PC-3 (cell line): ENCODE measurements around the gene SMC1A. TPM values are rescaled to one million over a fixed set of nuclear protein-coding genes. Genes with fewer than 3 reads are reported as not detected.
A peak's percentile ranks its signal among the peaks of the same experiment; 100 is the strongest.

ENCODE experiments used
- ATAC-seq: fragments of 200-7000 bp; cut with Tn5 transposase; 2 replicates; pipeline ENCODE4 v1.9.1; 2020; ENCODE audit warnings: mild to moderate bottlenecking, moderate library complexity
- BruUV-seq: library from RNA; stranded (reverse); fragments of 400-500 nt; replicated peaks from 2 replicates; lab custom pipeline; 2021; lab: Mats Ljungman, UMichigan
- CTCF ChIA-PET: fragments of 300-600 bp; sonication (Branson Sonifier 250); formaldehyde crosslinking; loops from one replicate; lab custom pipeline; 2022; ENCODE audit warnings: antibody characterized with exemption; lab: Charles Lee
- POLR2A ChIA-PET: fragments of 300-600 bp; sonication (Branson Sonifier 250); formaldehyde crosslinking; loops from one replicate; lab custom pipeline; 2022; ENCODE audit warnings: antibody characterized with exemption; ENCODE audit not compliant: unreplicated experiment; lab: Charles Lee
- DNase-seq: peaks from one replicate; pipeline ENCODE4 v3.0.0-alpha.2; 2015
- H2AFZ ChIP-seq: fragments of 300-600 bp; sonication (generic); 2 replicates; pipeline ENCODE4 v1.6.0; 2016; ENCODE audit warnings: antibody characterized with exemption, low read length
- H3F3A ChIP-seq: fragments of 300-600 bp; sonication (generic); one replicate; pipeline ENCODE4 v1.6.0; 2017; ENCODE audit warnings: antibody characterized with exemption, low read length, control low read depth, mild to moderate bottlenecking; ENCODE audit not compliant: unreplicated experiment
- H3K27ac ChIP-seq: fragments of 300-600 bp; sonication (generic); 2 replicates; pipeline ENCODE4 v1.5.1; 2016; ENCODE audit warnings: mild to moderate bottlenecking, low read length
- H3K27me3 ChIP-seq: fragments of 300-600 bp; sonication (generic); 2 replicates; pipeline ENCODE4 v1.6.1; 2016; ENCODE audit warnings: low read length, mixed read lengths
- H3K36me3 ChIP-seq: fragments of 300-600 bp; sonication (generic); 2 replicates; pipeline ENCODE4 v1.6.1; 2016; ENCODE audit warnings: low read depth, mixed run types, low read length, mixed read lengths
- H3K4me1 ChIP-seq: fragments of 300-600 bp; sonication (generic); 2 replicates; pipeline ENCODE4 v1.5.1; 2016; ENCODE audit warnings: low read length; ENCODE audit not compliant: insufficient read depth
- H3K4me2 ChIP-seq: fragments of 300-600 bp; sonication (generic); 2 replicates; pipeline ENCODE4 v1.6.0; 2016; ENCODE audit warnings: low read length
- H3K4me3 ChIP-seq: fragments of 300-600 bp; sonication (generic); 2 replicates; pipeline ENCODE4 v1.5.1; 2016; ENCODE audit warnings: mild to moderate bottlenecking, low read length, mixed read lengths
- H3K79me2 ChIP-seq: fragments of 300-600 bp; sonication (generic); 2 replicates; pipeline ENCODE4 v1.6.1; 2017; ENCODE audit warnings: low read length, mixed read lengths
- H3K9ac ChIP-seq: fragments of 300-600 bp; sonication (generic); 2 replicates; pipeline ENCODE4 v1.6.0; 2016; ENCODE audit warnings: mild to moderate bottlenecking, low read length
- H3K9me2 ChIP-seq: fragments of 300-600 bp; sonication (generic); replicated peaks from 2 replicates; pipeline ENCODE4 v1.6.1; 2016; ENCODE audit warnings: mixed run types, low read length, mixed read lengths
- H3K9me3 ChIP-seq: fragments of 300-600 bp; sonication (generic); 2 replicates; pipeline ENCODE4 v1.6.1; 2016; ENCODE audit warnings: low read length, mixed read lengths
- H4K20me1 ChIP-seq: fragments of 300-600 bp; sonication (generic); 2 replicates; pipeline ENCODE4 v1.6.1; 2016; ENCODE audit warnings: low read length, mixed read lengths
- CTCF ChIP-seq: fragments of 300-600 bp; sonication (generic); conservative IDR thresholded peaks from 2 replicates; pipeline ENCODE4 v1.5.1; 2017; ENCODE audit warnings: antibody characterized with exemption, low read depth, mild to moderate bottlenecking, low read length
- EZH2 ChIP-seq: fragments of 300-600 bp; sonication (generic); IDR thresholded peaks from one replicate; pipeline ENCODE4 v1.6.1; 2017; ENCODE audit warnings: antibody characterized with exemption, mild to moderate bottlenecking, low read length; ENCODE audit not compliant: unreplicated experiment
- EZH2phosphoT487 ChIP-seq: fragments of 300-600 bp; sonication (generic); IDR thresholded peaks from 2 replicates; pipeline ENCODE4 v1.6.1; 2018; ENCODE audit warnings: mild to moderate bottlenecking, antibody characterized with exemption, low read length, borderline replicate concordance
- intact Hi-C: fragments of 100-400 bp; cut with micrococcal nuclease; formaldehyde crosslinking; loops from 2 replicates; pipeline ENCODE4 v1.9.0; 2023
- total RNA-seq: library from RNA; depleted of rRNA; stranded (reverse); fragments of >200 nt; gene quantifications from 2 replicates; pipeline ENCODE4 v1.2.3, GENCODE V29; 2014

The SMC1A gene
- total RNA-seq, 1 experiment from 2014 or later: 47.6 TPM

GRCh38 chrX:53442322-53442631, 19.8 kb upstream of the SMC1A start:
- Histone ChIP-seq H3K9me2 (no peaks in the 10 kb centered on the region), H3F3A (no peaks in the 10 kb centered on the region), H3K27ac (no peak overlapping the region), H2AFZ (peak overlapping the region; percentile 92), H3K27me3 (no peaks in the 10 kb centered on the region), H3K9ac (peak overlapping the region; percentile 76; the same call in 1 of the 2 replicates), H3K36me3 (no peaks in the 10 kb centered on the region), H3K4me3 (peak overlapping the region; percentile 68), H4K20me1 (no peaks in the 10 kb centered on the region), H3K79me2 (no peaks in the 10 kb centered on the region), H3K9me3 (no peaks in the 10 kb centered on the region), H3K4me2 (peak overlapping the region; percentile 97), H3K4me1 (peaks cover 12% of the 10 kb centered on the region)
- TF ChIP-seq EZH2phosphoT487: no peak
- TF ChIP-seq CTCF: no peak
- no peak for TF ChIP-seq EZH2
- intact Hi-C loops: no loop called here
- ChIA-PET CTCF (no interaction called here), POLR2A (interaction anchor here (0.7 kb wide), 1 partner anchor 19 kb away, joined by 3 read pairs; the partner anchor contains the start of gene RIBC1)
- no peak for DNase-seq
- no TSS peak for BruUV-seq
- ATAC-seq: no peak

- Histone ChIP-seq H2AFZ (peak overlapping the region; percentile 92), H4K20me1 (no peaks in the 10 kb centered on the region), H3F3A (no peaks in the 10 kb centered on the region), H3K27ac (peak overlapping the region; percentile 82), H3K4me1 (peaks cover 12% of the 10 kb centered on the region), H3K9me3 (no peaks in the 10 kb centered on the region), H3K9me2 (no peaks in the 10 kb centered on the region), H3K4me3 (peak overlapping the region; percentile 68), H3K9ac (peak overlapping the region; percentile 76), H3K27me3 (no peaks in the 10 kb centered on the region), H3K79me2 (no peaks in the 10 kb centered on the region), H3K4me2 (peak overlapping the region; percentile 97), H3K36me3 (no peaks in the 10 kb centered on the region)
- intact Hi-C loops: loop anchor here (2.0 kb wide), 1 partner anchor 19 kb away; the partner anchor contains the start of genes RIBC1 and SMC1A
- CTCF ChIA-PET: no interaction called here
- POLR2A ChIA-PET: interaction anchor here (0.7 kb wide), 1 partner anchor 19 kb away, joined by 3 read pairs; the partner anchor contains the start of gene RIBC1
- ATAC-seq (peak; percentile 66), DNase-seq (peak; percentile 92)
- TF ChIP-seq EZH2 (no peak), CTCF (no peak), EZH2phosphoT487 (no peak)
- TSS peak; percentile 78 for BruUV-seq
These were observed 19.3 kb upstream of the SMC1A start for GRCh38 chrX:53441531-53442321.
